Measurements from ENCODE around the gene ATP2A3.
A peak's percentile ranks its signal among the peaks of the same experiment; 100 is the strongest.

Gene ATP2A3

GRCh38 chr17:3911271-3912053 is 52.8 kb downstream of the ATP2A3 start:
- peak; percentile 22 to 34 for DNase-seq (ENCODE audit: low read depth in 2 of 2)

GRCh38 chr17:3910420-3911270 is 53.6 kb downstream of the ATP2A3 start:
- no peak for DNase-seq (ENCODE audit: low read depth in 2 of 2)

- no peak for DNase-seq (ENCODE audit: low read depth in 2 of 2)
Observed at GRCh38 chr17:3909257-3909656, 55.0 kb downstream of the ATP2A3 start.

GRCh38 chr17:3907483-3908216 is 56.6 kb downstream of the ATP2A3 start:
- DNase-seq (ENCODE audit: low read depth in 2 of 2) = no peak

GRCh38 chr17:3906881-3907280 is 57.4 kb downstream of the ATP2A3 start:
- DNase-seq (ENCODE audit: low read depth in 2 of 2) = no peak

GRCh38 chr17:3905017-3905520 is 59.2 kb downstream of the ATP2A3 start:
- no peak for DNase-seq (ENCODE audit: low read depth in 2 of 2)

DNA sequence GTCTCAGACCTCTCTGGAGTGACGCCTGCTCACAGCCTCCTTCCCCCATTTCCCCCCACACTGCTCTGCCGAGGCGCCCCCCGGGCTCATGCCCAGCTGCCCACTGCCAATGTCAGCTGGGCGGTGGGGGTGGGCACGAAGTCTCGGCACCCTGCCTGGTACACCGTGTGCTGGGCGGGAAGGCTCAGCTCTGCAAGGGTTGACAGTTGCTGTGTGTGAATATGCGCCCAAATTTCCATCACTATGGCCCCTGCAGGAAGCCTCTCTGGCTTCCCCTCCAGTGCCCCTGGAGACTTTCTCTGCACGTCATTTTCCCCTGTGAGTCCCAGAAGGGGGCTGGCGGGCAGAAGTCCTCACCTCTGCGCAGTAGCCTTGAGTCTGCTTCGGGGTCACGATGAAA is 59.7 kb downstream of the ATP2A3 start:
- DNase-seq (ENCODE audit: low read depth in 2 of 2) = no peak

GRCh38 chr17:3903881-3904290 is 60.4 kb downstream of the ATP2A3 start:
- no peak for DNase-seq (ENCODE audit: low read depth in 2 of 2)

- no peak for DNase-seq (ENCODE audit: low read depth in 2 of 2)
Observed at GRCh38 chr17:3903051-3903825, 61.0 kb downstream of the ATP2A3 start.

DNA sequence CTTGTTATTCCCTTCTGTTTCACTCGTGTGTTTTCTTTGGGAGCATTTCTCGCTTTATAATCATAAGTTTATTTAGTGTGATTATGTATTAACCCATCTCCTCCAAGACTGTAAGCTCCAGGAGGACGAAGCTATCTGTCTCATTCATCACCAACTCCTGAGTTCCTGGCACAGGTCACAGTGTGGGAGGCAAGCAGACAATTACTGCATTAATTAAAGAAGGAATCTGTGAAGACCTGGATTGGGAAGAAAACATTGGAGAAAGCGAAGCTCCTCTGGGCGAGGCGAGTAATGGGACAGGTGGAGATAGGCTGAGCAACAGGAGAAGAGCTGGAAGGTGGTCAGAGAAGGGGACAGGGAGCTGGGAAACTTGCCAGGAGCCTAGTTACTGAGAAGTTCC is 63.6 kb downstream of the ATP2A3 start:
- DNase-seq (ENCODE audit: low read depth in 2 of 2) = no peak

- DNase-seq (ENCODE audit: low read depth in 2 of 2) = no peak
Observed at GRCh38 chr17:3897731-3898130, 66.5 kb downstream of the ATP2A3 start.

DNA sequence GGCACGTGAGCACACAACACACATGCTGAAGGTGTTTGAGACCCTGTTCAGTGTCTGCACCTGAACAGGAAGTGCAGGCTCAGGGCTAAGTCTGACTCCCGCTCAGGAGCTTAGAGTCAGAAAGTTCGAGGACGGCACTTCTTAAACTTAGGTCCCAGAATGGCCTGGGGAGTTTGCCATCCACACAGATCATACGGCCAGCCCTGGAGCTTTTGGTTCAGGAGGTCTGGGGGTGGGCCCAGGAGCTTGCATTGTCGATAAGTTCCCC is 67.3 kb downstream of the ATP2A3 start:
- no peak for DNase-seq (ENCODE audit: low read depth in 2 of 2)

GRCh38 chr17:3896108-3896967 is 67.9 kb downstream of the ATP2A3 start:
- DNase-seq (ENCODE audit: low read depth in 2 of 2) = no peak

- no peak for DNase-seq (ENCODE audit: low read depth in 2 of 2)
Observed at GRCh38 chr17:3895354-3895753, 68.9 kb downstream of the ATP2A3 start.

- no peak for DNase-seq (ENCODE audit: low read depth in 2 of 2)
Observed at GRCh38 chr17:3894911-3895343, 69.3 kb downstream of the ATP2A3 start.

DNA sequence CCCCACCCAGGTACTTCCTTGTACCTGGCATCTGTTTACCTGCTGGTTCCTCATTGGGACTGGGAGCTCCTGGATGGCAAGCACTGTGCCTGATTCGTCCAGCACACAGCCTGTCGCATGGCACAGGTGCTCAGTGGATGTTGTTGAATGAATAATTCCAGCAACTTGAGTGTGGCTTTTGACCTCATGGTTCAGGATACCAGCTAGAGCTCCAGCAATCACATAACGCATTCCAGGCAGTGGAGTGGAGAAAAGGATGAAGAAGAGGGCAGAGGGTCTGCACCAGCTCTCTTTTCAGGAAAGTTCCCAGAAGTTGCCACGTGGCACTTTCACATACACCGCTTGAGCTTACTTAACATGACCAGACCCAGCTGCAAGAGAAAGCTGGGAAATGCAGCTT is 70.0 kb downstream of the ATP2A3 start:
- DNase-seq (ENCODE audit: low read depth in 2 of 2) = no peak

DNA sequence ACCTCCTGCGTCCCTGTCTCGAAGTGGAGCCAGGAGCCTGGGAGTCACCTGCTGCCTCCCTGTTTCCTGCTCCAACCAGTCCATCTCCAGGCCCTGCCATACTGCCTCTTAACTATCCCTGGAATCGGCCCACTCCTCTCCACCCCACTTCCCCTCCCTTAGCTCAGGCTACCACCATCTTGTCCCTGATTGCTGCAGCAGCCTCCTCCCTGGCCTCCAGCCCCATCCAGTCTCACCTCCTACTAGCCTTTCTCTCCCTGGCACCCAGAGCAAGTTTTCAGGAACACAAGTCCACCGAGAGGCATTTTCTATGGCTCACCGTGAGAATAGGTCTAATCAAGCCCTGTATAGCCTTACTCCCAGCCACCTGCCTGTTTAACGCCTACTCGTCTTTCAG is 70.5 kb downstream of the ATP2A3 start:
- DNase-seq (ENCODE audit: low read depth in 2 of 2) = no peak

- DNase-seq (ENCODE audit: low read depth in 2 of 2) = peak; percentile 67 to 77
Observed at GRCh38 chr17:3893003-3893719, 71.1 kb downstream of the ATP2A3 start, which contains the start of gene CAMKK1. Gene CAMKK1, minus strand, starts transcription at chr17:3893053. Its CDS starts 7,366 bp downstream, at chr17:3885687.

DNA sequence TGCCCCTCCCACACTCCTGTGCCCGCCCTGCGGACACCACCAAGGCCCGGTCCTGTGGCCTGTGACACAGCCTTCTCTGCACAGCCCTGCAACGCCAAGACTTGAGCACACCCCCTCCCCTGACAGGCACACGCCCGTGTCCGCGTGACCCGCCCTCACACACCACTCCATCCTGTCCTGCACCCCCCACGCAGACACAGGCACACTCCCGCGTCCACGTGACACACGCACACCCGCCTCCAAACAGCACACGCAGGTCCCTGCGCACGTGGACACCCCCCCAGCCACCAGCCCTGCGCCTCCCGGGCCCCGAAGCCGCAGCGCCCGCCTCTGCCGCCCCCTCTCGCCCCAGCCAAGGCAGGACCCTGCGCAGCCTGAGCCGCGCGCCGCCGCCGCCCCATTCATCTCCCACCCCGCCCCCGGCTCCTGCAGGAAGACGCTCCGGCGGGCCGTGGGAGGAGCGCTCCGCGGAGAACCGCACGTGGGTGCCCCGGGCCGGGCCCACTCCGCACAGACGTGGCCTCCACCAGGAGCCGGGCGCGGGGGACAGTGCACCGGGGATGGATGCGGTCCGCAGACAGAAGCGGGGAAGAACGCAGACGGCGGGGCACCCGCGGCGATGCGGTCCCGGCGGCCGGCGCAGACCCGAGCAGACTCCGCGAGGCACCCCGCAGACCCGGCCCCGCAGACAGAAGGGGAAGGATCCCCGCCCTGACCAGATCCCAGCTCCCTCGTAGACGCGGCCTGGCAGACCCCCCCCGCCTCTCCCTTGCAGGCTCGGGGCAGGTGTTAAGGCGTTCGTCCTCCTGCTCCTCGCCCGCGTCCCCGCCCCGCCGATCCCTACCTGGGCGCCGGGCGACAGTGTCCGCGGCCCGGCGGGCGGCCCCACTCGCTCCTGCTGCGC is 71.9 kb downstream of the ATP2A3 start:
- DNase-seq (ENCODE audit: low read depth in 2 of 2) = peak; percentile 72 to 73
